Neuronal stem cell (in vitro differentiated cells): ENCODE results near the gene SLC12A9.
A peak's percentile ranks its signal among the peaks of the same experiment; 100 is the strongest.

ENCODE experiments used
- DNase-seq: peaks from one replicate; pipeline ENCODE4 v3.0.0-alpha.2; 2013; ENCODE audit warnings: low spot score
- H2AFZ ChIP-seq: one replicate; pipeline ENCODE4 v1.6.1; 2013; ENCODE audit warnings: mild to moderate bottlenecking, low read length, inconsistent platforms
- H2AK5ac ChIP-seq: 2 replicates; pipeline ENCODE4 v1.6.1; 2013; ENCODE audit warnings: low read depth, mild to moderate bottlenecking, inconsistent platforms, low read length, moderate library complexity, mixed read lengths
- H2BK120ac ChIP-seq: 2 replicates; pipeline ENCODE4 v1.6.1; 2013; ENCODE audit warnings: low read depth, mild to moderate bottlenecking, inconsistent platforms, low read length, moderate library complexity, mixed read lengths
- H2BK12ac ChIP-seq: one replicate; pipeline ENCODE4 v1.6.1; 2013; ENCODE audit warnings: low read length, inconsistent platforms
- H2BK15ac ChIP-seq: 2 replicates; pipeline ENCODE4 v1.6.1; 2013; ENCODE audit warnings: mild to moderate bottlenecking, low read length, inconsistent platforms, mixed read lengths
- H2BK5ac ChIP-seq: one replicate; pipeline ENCODE4 v1.6.1; 2013; ENCODE audit warnings: inconsistent platforms, mild to moderate bottlenecking, low read length, moderate library complexity
- H3K14ac ChIP-seq: one replicate; pipeline ENCODE4 v1.6.1; 2013; ENCODE audit warnings: low read length, inconsistent platforms
- H3K18ac ChIP-seq: 2 replicates; pipeline ENCODE4 v1.6.1; 2013; ENCODE audit warnings: low read length, inconsistent platforms
- H3K23ac ChIP-seq: 2 replicates; pipeline ENCODE4 v1.6.1; 2013; ENCODE audit warnings: low read depth, mild to moderate bottlenecking, mixed read lengths, low read length, inconsistent platforms; ENCODE audit not compliant: poor library complexity
- H3K27ac ChIP-seq: replicated peaks from 3 replicates; pipeline ENCODE4 v1.5.1; 2013; ENCODE audit warnings: low read length, inconsistent platforms
- H3K27me3 ChIP-seq, 3 experiments: 2 replicates each; pipeline ENCODE4 v1.6.1; 2013; ENCODE audit warnings: low read length in 3 of 3, mild to moderate bottlenecking in 2 of 3, inconsistent platforms in 1 of 3, low read depth in 1 of 3, mixed read lengths in 1 of 3, moderate library complexity in 1 of 3; ENCODE audit not compliant: control insufficient read depth in 3 of 3, insufficient read depth in 3 of 3
- H3K36me3 ChIP-seq, 2 donors: replicated peaks in 1 of 2; 2 replicates each; pipeline ENCODE4 v1.6.1; 2013; ENCODE audit warnings: low read length in 2 of 2; ENCODE audit not compliant: control insufficient read depth in 2 of 2, insufficient read depth in 2 of 2
- H3K4ac ChIP-seq: 2 replicates; pipeline ENCODE4 v1.6.1; 2013; ENCODE audit warnings: inconsistent platforms, mild to moderate bottlenecking, low read length, moderate library complexity
- H3K4me1 ChIP-seq, 2 donors: 1 replicate in 1 of 2; 2 replicates in 1 of 2; pipeline ENCODE4 v1.6.1; 2013; ENCODE audit warnings: low read length in 2 of 2, low read depth in 1 of 2; ENCODE audit not compliant: control insufficient read depth in 2 of 2, insufficient read depth in 1 of 2
- H3K4me2 ChIP-seq: one replicate; pipeline ENCODE4 v1.6.1; 2013; ENCODE audit warnings: mild to moderate bottlenecking, low read length, inconsistent platforms; ENCODE audit not compliant: insufficient read depth, poor library complexity, severe bottlenecking
- H3K4me3 ChIP-seq, 2 donors: 2 replicates each; pipeline ENCODE4 v1.5.1; 2013; ENCODE audit warnings: low read length in 2 of 2, mild to moderate bottlenecking in 2 of 2, inconsistent platforms in 1 of 2, moderate library complexity in 1 of 2
- H3K79me1 ChIP-seq: one replicate; pipeline ENCODE4 v1.6.1; 2013; ENCODE audit warnings: low read depth, mild to moderate bottlenecking, inconsistent platforms, low read length, moderate library complexity
- H3K9ac ChIP-seq: one replicate; pipeline ENCODE4 v1.6.1; 2013; ENCODE audit warnings: mild to moderate bottlenecking, low read depth, low read length, inconsistent platforms; ENCODE audit not compliant: poor library complexity
- H3K9me3 ChIP-seq, 2 donors: replicated peaks in 1 of 2; 2 replicates each; pipeline versions ENCODE3 to v1.6.1; 2013; ENCODE audit warnings: low read length in 2 of 2, mild to moderate bottlenecking in 2 of 2, inconsistent platforms in 1 of 2, low read depth in 1 of 2, mixed read lengths in 1 of 2, moderate library complexity in 1 of 2; ENCODE audit not compliant: control insufficient read depth in 2 of 2, insufficient read depth in 1 of 2
- H4K8ac ChIP-seq: one replicate; pipeline ENCODE4 v1.6.1; 2013; ENCODE audit warnings: low read depth, mild to moderate bottlenecking, inconsistent platforms, low read length, moderate library complexity
- H4K91ac ChIP-seq: one replicate; pipeline ENCODE4 v1.6.1; 2013; ENCODE audit warnings: low read length, low read depth, mild to moderate bottlenecking, inconsistent platforms; ENCODE audit not compliant: poor library complexity
- WGBS, 2 donors: extraction: QIAGEN DNeasy Blood & Tissue Kit; methylation state at CpG; one replicate each; pipeline ENCODE4 v1.1.7; 2013; ENCODE audit warnings: missing lambda C conversion rate in 2 of 2, mixed read lengths in 1 of 2; ENCODE audit not compliant: insufficient read length in 2 of 2, insufficient replicate concordance in 1 of 2; ENCODE audit errors: extremely low coverage in 2 of 2; 5-methylcytosine and 5-hydroxymethylcytosine counted together

SLC12A9 gene

DNA sequence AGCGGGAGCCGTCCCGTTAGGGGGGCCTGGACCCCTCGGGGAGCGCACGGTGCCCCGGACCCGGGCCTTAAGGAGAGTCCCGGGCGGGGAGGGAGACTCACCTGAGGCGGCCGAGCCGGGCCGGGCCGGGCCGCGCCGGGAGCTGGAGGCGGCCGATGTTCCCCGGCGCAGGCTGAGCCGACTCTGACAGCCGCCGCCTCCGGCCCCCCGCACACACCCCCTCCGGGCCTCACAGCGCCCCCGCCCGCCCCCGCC is 43.1 kb downstream of the SLC12A9 start, which contains the start of gene ACHE:
TSS of gene ACHE (minus strand) at position 188 of the 255 bp plus-strand sequence. CDS start 1,656 bp downstream, outside the sequence.
- Histone ChIP-seq H2AK5ac (peak within 1 kb of the TSS; percentile 81), H2AFZ (peak within 1 kb of the TSS; percentile 95), H3K36me3 (no peaks in the 10 kb centered on the region), H2BK12ac (no peak within 1 kb of the TSS), H3K9ac (peak within 1 kb of the TSS; percentile 60), H2BK5ac (peak within 1 kb of the TSS; percentile 75), H3K14ac (peak within 1 kb of the TSS; percentile 21), H2BK120ac (no peak within 1 kb of the TSS), H3K4me3 (peak within 1 kb of the TSS; percentile 33 to 76), H3K4me2 (peak within 1 kb of the TSS; percentile 89), H3K79me1 (no peaks in the 10 kb centered on the region), H4K8ac (peak within 1 kb of the TSS; percentile 10), H3K27ac (no peak within 1 kb of the TSS), H3K27me3 (peaks cover 15 to 26% (median 21%) of the 10 kb centered on the region in 3 experiments), H3K4me1 (peaks cover 24 to 26% of the 10 kb centered on the region in 2 donors), H3K4ac (no peak within 1 kb of the TSS), H3K18ac (peak within 1 kb of the TSS; percentile 90), H3K9me3 (no peaks in the 10 kb centered on the region), H3K23ac (peak within 1 kb of the TSS; percentile 95), H4K91ac (no peak within 1 kb of the TSS), H2BK15ac (peak within 1 kb of the TSS; percentile 100)
- WGBS, 2 donors = no CpG with 5 or more reads among the region's 32 CpGs
- DNase-seq = no peak

DNA sequence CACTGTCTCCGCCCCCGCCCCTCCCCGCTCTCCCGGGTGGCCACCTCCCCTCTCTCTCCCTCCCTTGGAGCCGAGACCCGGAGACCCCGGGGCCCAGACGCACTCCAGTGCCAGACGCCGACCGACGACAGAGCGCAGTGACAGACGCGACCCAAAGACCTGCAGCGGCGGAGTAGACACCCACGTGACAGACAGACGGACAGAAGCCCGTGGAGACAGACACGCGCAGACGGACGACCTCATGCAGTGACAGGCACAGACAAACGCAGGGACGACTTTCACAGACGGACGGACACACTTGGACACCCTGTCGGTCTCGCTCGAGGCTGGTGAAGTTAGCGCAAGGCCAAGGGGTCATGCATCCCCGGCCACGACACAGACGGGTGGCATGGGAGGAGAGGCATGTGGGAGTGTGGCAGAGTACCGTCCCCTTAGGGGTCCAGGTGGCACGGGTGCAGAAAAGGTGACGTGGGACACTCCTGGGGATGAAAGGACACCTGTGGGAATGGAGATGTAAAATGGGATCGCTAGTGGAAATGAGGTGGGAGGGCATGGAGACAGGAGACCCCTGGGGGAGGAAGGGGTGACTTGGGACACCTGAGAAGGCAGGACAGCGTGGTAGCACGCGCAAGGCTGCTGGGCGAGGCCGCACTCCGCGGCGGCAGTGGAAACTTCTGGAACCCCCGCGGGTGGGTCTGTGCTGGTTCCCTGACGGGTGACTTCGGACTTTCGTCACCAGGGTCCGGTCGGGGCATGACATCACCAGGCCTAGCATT is 43.6 kb downstream of the SLC12A9 start:
- Histone ChIP-seq H3K27ac (no peak overlapping the region), H2BK120ac (no peak overlapping the region), H2BK5ac (no peak overlapping the region), H3K14ac (no peak overlapping the region), H3K27me3 (peaks cover 15 to 26% (median 21%) of the 10 kb centered on the region in 3 experiments), H3K79me1 (no peaks in the 10 kb centered on the region), H2BK12ac (no peak overlapping the region), H3K9ac (no peak overlapping the region), H3K18ac (no peak overlapping the region), H2AK5ac (peak overlapping the region; percentile 1), H3K9me3 (no peaks in the 10 kb centered on the region), H3K4me2 (peak overlapping the region; percentile 83), H4K8ac (no peak overlapping the region), H3K23ac (peak overlapping the region; percentile 95), H3K4ac (no peak overlapping the region), H3K4me3 (peak overlapping the region; percentile 15 to 61), H2BK15ac (peak overlapping the region; percentile 79), H4K91ac (no peak overlapping the region), H3K4me1 (peaks cover 19 to 25% of the 10 kb centered on the region in 2 donors), H3K36me3 (no peaks in the 10 kb centered on the region), H2AFZ (peak overlapping the region; percentile 84)
- no CpG with 5 or more reads among the region's 54 CpGs for WGBS, 2 donors
- no peak for DNase-seq

GRCh38 chr7:100896732-100897608 is 44.5 kb downstream of the SLC12A9 start:
- H3K18ac ChIP-seq = peak overlapping the region; percentile 33
- peak overlapping the region; percentile 83 for H3K4me2 ChIP-seq
- H3K4me1 ChIP-seq = peaks cover 17 to 19% of the 10 kb centered on the region in 2 donors
- peak overlapping the region; percentile 8 for H3K23ac ChIP-seq
- H2BK15ac ChIP-seq = no peak overlapping the region
- no peak overlapping the region for H2BK5ac ChIP-seq
- peak overlapping the region; percentile 33 to 76 for H3K4me3 ChIP-seq
- H3K14ac ChIP-seq = no peak overlapping the region
- peaks cover 15 to 26% (median 23%) of the 10 kb centered on the region in 3 experiments for H3K27me3 ChIP-seq
- no peak for DNase-seq
- no peak overlapping the region for H3K4ac ChIP-seq
- no peaks in the 10 kb centered on the region for H3K9me3 ChIP-seq
- no peaks in the 10 kb centered on the region for H3K79me1 ChIP-seq
- H4K8ac ChIP-seq = no peak overlapping the region
- H2AFZ ChIP-seq = peak overlapping the region; percentile 84
- H2BK12ac ChIP-seq = no peak overlapping the region
- H2BK120ac ChIP-seq = no peak overlapping the region
- H3K36me3 ChIP-seq = no peaks in the 10 kb centered on the region
- H3K27ac ChIP-seq = no peak overlapping the region
- H4K91ac ChIP-seq = no peak overlapping the region
- no CpG with 5 or more reads among the region's 95 CpGs for WGBS, 2 donors
- H3K9ac ChIP-seq = peak overlapping the region; percentile 71
- H2AK5ac ChIP-seq = peak overlapping the region; percentile 1
